Cerebellar cortex (tissue), 1 donor: ENCODE data around the gene CHCHD6.

Experiments used
- DNase-seq: peaks from one replicate; pipeline ENCODE4 v3.0.0-alpha.2; 2015; ENCODE audit warnings: low spot score

CHCHD6 gene

GRCh38 chr3:126922466-126922865 lies 218.4 kb downstream of the CHCHD6 start:
- DNase-seq: no peak

- DNase-seq: no peak
Observed at GRCh38 chr3:126923423-126923822, 219.4 kb downstream of the CHCHD6 start.

- DNase-seq: no peak
Observed at GRCh38 chr3:126923895-126924294, 219.9 kb downstream of the CHCHD6 start.

- DNase-seq: no peak
Observed at GRCh38 chr3:126924458-126924857, 220.4 kb downstream of the CHCHD6 start.

- peak; percentile 68 for DNase-seq
Observed at GRCh38 chr3:126925411-126926171, 221.6 kb downstream of the CHCHD6 start.

GRCh38 chr3:126926684-126927400 lies 222.8 kb downstream of the CHCHD6 start:
- peak; percentile 48 for DNase-seq

GRCh38 chr3:126927401-126927750 lies 223.3 kb downstream of the CHCHD6 start:
- DNase-seq: no peak

- DNase-seq: no peak
Observed at GRCh38 chr3:126927846-126928245, 223.8 kb downstream of the CHCHD6 start.

GRCh38 chr3:126928921-126929474 lies 225.0 kb downstream of the CHCHD6 start:
- DNase-seq: no peak

- DNase-seq: no peak
Observed at GRCh38 chr3:126930936-126931600, 227.0 kb downstream of the CHCHD6 start.

GRCh38 chr3:126931806-126932187 lies 227.8 kb downstream of the CHCHD6 start:
- DNase-seq: no peak

- DNase-seq: no peak
Observed at GRCh38 chr3:126932188-126932931, 228.3 kb downstream of the CHCHD6 start.

GRCh38 chr3:126934031-126934531 lies 230.0 kb downstream of the CHCHD6 start:
- DNase-seq: no peak

GRCh38 chr3:126934991-126935390 lies 231.0 kb downstream of the CHCHD6 start:
- DNase-seq: no peak

- DNase-seq: no peak
Observed at GRCh38 chr3:126935756-126936509, 231.9 kb downstream of the CHCHD6 start.

GRCh38 chr3:126936853-126937425 lies 232.9 kb downstream of the CHCHD6 start:
- peak; percentile 55 for DNase-seq

GRCh38 chr3:126937533-126937932 lies 233.5 kb downstream of the CHCHD6 start:
- no peak for DNase-seq

GRCh38 chr3:126937973-126938372 lies 233.9 kb downstream of the CHCHD6 start:
- DNase-seq: peak; percentile 41

GRCh38 chr3:126938520-126939337 lies 234.7 kb downstream of the CHCHD6 start:
- DNase-seq: no peak

GRCh38 chr3:126939338-126939718 lies 235.3 kb downstream of the CHCHD6 start:
- no peak for DNase-seq
